Lung microvascular endothelial cell (primary cell): Measurements from ENCODE around the gene ZFHX3. TPM values are rescaled to one million over a fixed set of nuclear protein-coding genes. Genes with fewer than 3 reads are reported as not detected.

Experiments
- DNase-seq, 2 donors: peaks; one replicate each; pipeline versions ENCODE4 v3.0.0 to v3.0.0-alpha.2; 2010; ENCODE audit warnings: low read depth in 2 of 2
- total RNA-seq: library from RNA; depleted of rRNA; stranded (reverse); fragments of >200 nt; gene quantifications from 2 replicates; pipeline ENCODE4 v1.2.1, GENCODE V29; 2014

ZFHX3 gene
- total RNA-seq, 1 donor from 2014 or later = 7.9 TPM

GRCh38 chr16:73069581-73070262 lies 21.8 kb upstream of the ZFHX3 start:
- DNase-seq = no peak

DNA sequence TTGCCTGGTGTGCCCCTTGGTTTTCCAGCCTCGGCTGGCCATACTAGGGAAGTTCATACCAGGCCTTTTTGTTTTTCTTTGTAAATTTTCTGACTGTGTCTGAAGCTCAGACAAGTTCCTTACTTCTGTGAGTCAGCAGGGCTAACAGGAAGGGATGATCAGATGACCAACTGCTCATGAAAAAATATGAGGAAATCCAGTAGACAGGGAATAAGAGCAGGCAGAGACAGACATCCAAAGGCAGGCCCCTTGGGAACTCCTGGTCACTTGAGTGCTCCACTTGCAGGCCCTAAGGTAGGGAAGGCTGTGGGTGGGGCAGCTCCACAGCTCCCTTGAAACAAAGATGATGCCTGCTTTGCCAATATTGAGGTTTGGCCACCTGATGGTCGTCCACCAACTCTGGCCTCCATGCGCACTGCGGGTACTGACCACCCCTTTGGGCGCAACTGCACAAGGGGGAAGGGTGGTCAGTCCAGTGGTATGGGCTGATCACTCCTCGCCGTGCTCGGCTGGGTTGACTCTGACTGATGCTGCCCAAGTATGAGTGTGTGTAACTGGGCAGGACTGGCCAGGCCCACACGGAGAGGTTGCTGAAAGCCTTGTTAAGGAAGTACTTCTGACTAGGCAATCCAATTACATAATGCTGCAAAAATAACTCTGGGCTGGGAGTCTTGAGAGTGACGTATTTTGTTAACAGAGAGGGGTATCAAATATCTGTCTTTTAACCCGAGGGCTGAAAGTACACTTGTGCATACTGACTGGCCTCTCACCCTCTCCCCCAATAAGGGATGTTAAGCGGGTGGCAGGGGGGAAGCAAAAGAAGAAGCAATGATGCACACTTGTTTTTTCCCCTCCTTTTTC lies 20.8 kb upstream of the ZFHX3 start:
- DNase-seq = peak; percentile 72 to 98

GRCh38 chr16:73067671-73068540 lies 20.0 kb upstream of the ZFHX3 start:
- DNase-seq = no peak

DNA sequence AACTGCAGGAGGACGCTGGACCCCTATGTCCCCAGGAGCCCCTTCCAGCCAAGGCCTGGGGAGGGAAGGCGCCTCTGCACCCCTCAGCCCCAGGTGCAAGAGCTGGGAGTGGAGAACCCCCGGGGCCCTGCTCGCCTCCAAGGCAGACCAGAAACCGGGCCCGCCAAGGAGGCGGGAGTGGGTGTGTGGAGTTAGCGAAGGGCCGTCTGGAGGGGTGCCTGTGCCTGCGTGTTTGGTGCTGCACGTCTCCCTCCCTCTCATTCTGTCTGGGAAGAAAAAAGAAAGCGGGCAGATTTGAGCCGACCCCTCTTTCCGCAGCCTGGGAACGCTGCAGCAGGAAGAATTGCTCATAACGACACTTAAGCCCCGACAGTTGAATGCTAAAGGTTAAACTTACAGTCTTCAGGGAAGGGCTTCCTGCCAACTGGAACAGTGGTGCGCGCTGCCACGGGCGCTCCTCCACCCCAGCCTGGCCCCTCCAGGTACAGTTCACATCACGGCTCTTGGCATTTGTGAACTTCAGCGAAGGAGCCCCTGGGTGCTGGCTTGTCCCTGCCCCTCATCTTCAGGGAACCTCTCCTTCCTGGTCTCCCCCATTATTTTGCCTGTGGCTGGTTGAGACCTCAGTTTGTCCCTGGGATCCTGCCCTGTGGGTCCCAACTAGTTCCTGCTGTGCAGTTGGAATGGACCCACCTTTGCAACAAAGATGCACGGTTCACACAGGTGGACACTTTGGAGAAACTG lies 19.2 kb upstream of the ZFHX3 start:
- peak in 1 of 2 donors; percentile 93 for DNase-seq

DNA sequence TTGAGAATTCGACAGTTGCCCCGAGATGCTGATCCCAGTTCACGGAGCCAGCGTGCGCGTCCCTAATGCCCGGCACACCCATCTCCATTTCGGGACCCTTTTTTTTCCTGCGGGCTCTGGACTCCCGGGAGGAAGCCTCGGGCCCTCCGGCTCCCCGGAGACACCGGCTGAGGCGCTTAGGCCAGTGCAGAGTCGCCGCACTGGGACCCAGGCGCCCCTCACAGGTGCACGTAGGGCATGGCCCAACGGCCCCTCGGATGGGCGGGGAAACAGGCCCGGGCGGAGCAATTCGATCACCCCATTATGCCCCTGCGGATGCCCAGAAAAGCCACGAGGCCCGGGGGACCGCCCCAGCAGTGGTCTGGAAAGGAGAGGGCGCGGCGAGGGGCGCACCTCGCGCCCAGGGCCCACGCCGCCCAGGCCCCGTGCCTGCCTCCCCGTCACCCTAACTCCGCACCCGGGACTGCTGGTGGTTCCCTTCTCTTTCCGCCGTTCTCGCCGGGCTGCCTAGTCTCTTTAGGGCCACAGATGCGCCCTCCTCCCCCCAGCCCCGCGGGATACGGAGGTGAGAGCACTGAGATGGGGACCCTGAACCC lies 18.5 kb upstream of the ZFHX3 start:
- DNase-seq = no peak

- DNase-seq = peak; percentile 42 to 46
These were observed 17.9 kb upstream of the ZFHX3 start for GRCh38 chr16:73065632-73066330.

DNA sequence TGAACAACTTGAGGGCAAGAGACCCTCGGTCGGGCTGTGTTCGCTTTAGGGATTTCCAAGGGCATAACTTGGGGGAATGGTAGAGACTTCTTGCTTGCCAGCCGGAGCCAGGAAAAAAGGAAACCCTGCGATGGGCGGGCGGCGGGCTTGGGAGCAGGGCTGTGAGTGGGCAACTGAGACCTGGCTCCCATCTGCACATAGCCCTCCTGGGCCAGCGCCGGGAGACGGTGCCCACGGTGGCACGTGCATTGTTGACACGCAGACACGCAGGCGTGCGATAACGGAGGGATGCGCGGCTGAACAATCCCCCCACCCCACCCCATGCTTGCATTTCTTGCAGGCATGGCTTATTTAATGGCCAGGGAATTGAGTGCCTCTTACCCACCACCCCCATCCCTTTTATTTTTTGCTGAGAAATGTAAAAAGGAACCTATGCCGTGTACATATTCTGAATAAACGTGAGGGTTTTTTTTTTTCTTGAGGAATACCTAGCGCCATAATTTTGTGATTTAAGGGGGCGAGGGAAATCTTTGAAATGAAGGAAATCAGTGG lies 17.1 kb upstream of the ZFHX3 start:
- no peak for DNase-seq

DNA sequence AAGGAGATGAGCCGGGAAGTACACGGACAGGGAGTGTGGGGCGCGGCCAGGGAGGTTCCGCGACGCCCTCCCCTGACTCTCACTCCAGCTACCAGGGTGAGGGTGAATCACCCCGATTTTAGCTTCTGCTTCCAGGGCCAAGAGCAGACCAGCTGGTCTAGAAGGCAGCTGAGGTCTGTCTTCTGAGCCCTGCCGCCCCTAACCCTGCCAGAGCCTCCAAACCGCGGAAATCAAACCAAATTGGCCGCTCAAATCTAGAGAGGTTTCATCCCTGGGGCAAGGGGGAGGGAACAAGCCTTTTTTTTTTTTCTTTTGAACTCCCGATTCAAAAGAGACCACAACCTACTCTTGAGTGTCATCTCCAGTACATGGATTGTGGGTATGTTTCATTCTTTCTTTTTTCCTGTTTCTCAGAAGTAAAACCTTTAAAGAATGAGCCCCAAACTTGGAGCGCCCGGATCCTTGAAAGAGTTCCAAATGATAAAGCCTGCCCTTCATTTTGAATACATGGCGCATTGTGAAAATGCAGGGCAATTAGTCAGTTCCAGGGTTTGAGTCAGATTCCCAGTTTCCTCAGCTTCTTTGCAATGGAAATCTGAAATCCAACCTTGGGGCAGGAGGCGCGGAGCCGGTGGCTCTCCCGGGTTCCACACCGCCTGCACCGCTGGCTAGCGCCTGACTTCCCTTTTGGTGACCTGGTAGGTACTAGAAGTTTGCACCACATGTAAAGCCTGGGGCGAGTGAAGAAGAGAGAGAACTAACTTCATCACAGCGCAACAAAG lies 16.5 kb upstream of the ZFHX3 start:
- DNase-seq = peak in 1 of 2 donors; percentile 49

DNA sequence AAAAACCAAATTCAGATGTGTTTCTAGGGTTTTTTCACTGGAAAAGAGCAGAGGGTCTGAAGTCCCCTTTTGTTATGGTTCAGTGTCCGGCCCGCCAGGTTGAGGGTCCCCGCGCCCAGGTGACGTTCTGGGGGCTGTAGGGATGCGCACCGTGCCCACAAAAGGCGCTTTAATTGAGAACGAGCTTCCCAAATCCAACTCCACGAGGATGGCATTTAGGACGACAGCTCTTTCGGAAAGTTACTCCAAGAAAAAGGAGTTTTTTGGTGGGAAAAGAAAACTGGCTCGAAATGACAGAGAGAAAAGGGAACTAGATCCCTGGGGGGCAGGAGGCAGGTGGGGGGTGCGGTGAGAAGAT lies 15.9 kb upstream of the ZFHX3 start:
- DNase-seq = no peak

DNA sequence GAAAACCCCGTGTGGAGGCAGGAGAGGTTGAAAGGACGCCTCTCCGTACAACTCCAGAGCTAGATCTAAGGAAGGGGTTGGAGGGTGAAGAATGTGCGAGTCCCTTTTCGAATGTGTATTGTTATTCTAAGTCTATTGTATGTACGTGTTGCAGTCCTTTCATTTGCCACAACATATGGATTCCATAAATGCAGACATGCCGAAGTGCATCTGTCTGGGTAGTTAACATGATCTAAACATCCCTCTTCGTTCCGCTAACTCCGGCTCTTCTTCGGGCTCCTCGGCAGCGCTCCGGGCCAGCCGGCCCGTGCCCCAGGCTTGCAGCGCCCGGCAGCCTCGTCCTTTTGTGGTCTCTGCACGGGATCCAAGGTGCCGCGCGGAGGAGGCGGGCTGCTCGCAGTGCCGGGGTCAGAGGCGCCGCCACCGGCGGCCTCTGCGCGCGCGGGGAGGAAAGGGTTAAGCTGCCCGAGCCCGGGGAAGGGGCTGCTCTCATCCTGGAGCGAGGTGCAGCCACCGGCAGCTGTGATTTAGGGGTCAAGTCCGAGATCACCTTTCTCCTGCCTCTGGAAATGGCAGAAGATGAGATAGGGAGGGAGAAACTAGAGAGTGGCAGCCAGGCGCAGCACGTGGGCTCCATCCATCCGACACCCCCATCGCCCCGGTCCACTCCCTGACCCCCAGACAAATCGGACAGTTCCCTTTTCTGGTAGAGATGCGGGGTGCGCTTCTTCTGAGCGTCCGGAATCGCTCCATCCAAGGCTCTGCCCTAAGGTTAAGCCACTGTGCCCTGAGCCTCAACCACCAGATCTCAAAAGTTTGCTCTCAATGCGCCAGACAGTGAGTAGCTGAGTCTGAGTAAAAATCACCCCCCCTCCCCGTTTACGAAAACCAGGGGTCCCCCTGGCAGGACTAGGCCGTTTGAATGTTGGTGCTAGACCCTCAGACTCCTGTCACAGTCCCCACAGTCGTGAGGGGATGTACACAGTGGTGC lies 15.1 kb upstream of the ZFHX3 start:
- no peak for DNase-seq

GRCh38 chr16:73062001-73062616 lies 14.2 kb upstream of the ZFHX3 start:
- DNase-seq = no peak

- DNase-seq = no peak
These were observed 13.1 kb upstream of the ZFHX3 start for GRCh38 chr16:73060892-73061490.

DNA sequence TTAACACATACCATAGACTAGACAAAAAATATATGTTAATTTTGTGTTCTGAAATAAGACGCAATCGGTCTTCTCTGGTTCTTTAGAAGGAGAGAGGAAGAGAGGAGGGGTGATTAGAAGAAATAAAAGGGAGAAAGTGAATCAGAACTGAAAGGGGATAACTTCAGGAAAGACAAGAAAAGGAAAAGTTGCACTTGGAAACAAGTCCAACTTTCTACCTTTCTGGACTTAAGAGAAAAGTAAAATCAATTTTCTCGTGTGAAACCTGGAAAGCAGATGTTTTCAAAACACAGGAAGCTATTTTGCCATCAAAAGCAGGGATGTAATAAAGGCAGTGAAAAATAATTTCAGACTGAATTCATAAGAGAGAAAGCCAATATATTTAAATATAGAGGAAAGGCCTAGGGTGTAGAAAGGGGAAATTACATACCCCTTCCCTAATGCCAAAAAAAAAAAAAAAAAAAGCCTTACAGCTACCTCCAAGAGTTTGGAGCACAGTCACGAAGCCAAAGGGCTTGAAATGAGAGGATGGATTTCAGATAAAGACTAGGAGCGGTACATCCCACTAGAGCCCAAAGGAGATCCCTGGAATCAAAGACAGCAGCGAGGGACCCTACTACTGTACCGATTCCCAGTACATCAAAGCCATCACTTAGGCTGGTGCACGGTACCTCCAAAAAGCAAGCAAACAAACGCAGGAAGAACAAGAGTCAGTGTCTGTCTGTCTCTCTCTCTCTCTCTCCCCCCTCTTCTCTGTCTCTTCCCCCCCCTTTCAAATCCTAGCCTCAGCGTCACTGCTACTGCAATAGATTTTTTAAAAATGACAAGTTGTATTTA lies 12.1 kb upstream of the ZFHX3 start:
- peak in 1 of 2 donors; percentile 44 for DNase-seq

GRCh38 chr16:73058616-73059409 lies 10.9 kb upstream of the ZFHX3 start:
- peak; percentile 53 to 72 for DNase-seq

DNA sequence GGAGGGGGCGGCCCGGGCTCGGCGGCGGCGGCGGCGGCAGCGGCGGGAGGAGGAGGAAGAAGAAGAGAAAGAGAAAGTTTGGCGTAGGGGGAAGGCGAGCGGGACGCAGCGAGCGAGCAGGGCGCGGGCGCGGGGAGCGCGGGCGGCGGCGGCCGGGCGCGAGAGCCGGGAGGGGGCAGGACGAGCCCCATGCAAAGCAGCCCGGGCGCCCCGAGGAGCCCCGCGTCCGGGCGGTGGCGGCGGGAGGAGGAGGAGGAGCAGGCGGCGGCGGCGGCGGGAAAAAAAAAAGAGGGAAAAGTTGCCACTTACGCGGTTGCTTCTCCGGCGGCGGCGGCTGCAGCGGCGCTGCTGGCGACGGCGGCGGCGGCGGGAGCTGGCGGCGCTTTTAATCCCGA lies 10.3 kb upstream of the ZFHX3 start:
- DNase-seq = peak; percentile 65 to 68
